Bladder microvascular endothelial cell (primary cell): ENCODE measurements around the gene MTFMT. TPM values are rescaled to one million over a fixed set of nuclear protein-coding genes. Genes with fewer than 3 reads are reported as not detected.

Experiments used
- total RNA-seq: library from RNA; depleted of rRNA; stranded (reverse); fragments of >200 nt; gene quantifications from 2 replicates; pipeline ENCODE4 v1.2.3, GENCODE V29; 2014

MTFMT gene
- total RNA-seq = 8.3 and 10.7 TPM in 2 replicates

DNA sequence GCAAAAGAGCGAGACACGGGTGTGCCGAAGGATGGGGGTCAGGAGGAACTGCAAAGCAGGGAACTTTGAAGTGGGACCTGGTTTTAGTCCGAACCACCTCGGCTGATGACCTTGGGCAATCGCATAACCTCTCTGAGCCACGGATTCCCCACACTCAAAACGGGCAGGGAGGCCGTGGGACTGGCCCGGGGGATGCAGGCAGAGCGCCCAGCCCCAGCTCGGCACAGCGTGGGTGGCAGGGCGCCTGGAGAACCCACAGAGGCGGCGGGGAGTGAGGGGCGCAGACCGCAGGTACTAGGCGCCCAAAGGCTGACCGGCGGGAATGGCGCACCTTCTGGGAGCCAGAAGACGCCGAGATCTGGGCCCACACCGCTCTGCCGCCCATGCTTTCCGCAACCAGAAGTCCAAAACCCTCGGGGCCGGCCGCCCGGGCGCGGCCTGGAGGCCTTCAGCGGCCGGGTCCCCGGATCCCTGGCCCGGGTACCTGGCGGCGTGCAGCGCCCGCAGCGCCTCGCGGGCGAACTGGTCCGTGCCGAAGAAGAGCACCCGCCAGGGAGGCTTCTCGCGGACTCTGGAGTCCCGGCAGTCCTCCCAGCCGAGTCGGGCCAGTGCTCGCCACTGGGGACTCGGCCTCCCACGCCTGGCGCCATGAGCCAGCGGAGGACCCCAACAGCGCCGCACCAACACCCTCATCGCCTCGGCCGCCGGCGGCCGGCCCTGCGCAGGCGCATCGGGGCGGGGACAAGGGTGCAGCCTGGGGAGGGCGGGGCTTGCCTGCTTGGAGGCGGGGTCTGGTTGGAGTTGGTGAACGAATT is at the start of gene MTFMT:
Gene MTFMT (minus strand): TSS at position 719 of the 815 bp plus-strand sequence. CDS start 26 bp downstream, at position 693.

GRCh38 chr15:65076486-65077290 is 47.2 kb upstream of the MTFMT start, which contains the start of gene KBTBD13:
Gene KBTBD13 (plus strand): TSS chr15:65076746. CDS start chr15:65076816, 70 bp downstream.

DNA sequence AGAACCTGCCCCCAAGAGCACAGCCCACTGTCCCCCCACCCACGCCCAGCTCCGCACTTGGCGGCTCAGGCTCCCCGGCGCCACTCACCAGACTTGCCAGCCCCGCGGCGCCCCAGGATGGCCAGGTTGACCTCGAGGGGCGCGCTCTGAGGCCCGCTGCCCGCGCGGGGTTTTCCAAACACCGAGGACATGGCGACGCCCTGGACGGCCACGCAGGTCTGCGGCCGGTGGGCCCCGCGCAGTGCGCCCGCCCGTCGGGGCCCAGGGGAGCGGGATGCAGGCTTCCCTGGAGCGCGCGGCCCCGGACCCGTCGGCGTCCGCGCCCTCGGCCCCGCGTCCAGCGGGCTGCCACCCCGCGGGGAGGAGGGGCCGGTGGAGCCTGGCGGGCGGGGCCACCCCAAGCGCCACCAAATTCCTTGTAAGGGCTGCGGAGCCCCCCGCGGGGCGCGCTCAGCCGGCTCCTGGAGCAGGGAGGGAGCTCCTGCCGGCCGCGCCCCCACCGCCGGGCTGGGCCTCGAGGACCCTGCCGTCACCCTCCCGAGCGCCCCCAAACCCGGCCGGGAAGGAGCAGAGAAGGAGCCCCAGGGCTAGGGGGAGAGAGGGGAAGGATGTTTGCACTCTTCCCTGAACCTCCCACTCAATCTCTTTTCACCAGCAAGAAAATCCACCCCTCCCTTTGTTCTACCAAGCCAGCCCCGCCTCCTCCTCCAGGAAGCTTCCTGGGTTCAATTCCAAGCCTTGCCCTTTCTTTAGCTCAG is 38.4 kb upstream of the MTFMT start, which contains the start of gene RASL12:
Gene RASL12 (minus strand): TSS at position 347 of the 758 bp plus-strand sequence. CDS start 156 bp downstream, at position 191.

GRCh38 chr15:65044724-65045481 is 15.5 kb upstream of the MTFMT start, which contains the start of gene SLC51B:
Gene SLC51B (plus strand): TSS chr15:65045387. CDS start chr15:65050005, 4,618 bp downstream.

DNA sequence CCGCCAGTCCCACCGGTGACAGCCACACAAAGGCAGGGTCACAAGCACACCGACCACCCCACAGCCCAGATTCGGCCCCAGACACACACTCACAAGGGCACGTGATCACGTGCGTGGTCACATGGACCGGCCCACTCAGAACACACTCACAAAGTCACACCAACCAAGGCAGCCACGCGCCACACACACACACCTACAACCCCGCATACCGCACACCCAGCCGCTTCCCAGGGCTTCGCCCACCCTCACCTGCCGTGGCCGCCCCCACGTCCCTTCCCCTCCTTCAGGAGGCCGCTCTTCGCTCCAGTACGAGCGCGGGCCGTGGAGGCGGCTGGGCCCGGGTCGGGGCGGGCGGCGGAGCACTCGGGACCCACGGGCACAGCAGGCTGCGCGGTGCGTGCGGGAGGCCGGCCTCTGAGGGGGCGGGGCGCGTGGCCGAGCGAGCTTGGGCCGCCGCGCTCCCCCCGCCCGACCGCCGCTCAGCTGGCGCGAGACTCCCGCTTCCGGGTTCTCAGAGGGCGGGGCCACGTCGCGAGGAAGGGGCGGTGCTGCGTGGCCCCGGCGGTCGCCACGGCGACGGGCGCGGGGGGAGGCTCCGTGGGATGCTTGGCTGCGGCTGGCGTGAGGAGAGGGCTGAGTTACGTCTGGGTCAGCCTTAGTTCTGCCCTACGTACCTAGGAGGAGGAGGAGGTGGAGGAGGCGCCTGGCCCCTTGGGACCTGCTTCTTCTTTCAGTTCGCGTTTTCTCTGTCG is 39.8 kb downstream of the MTFMT start, which contains the start of gene SPG21:
Gene SPG21 (minus strand): TSS at position 499 of the 752 bp plus-strand sequence. CDS start 6,345 bp downstream, outside the sequence.

Other genes starting within 250 kb of the MTFMT start
- gene PIF1, start 204.0 kb downstream of the MTFMT start, total RNA-seq = 5.9 and 13.4 TPM in 2 replicates
- gene PLEKHO2, start 187.7 kb downstream of the MTFMT start, total RNA-seq = 34.0 and 40.3 TPM in 2 replicates
- 1.8 and 3.9 TPM in 2 replicates for gene ANKDD1A, start 117.7 kb downstream of the MTFMT start, total RNA-seq
- gene SPG21, start 39.7 kb downstream of the MTFMT start, total RNA-seq = 40.8 and 60.5 TPM in 2 replicates
- gene SLC51B, start 15.7 kb upstream of the MTFMT start, total RNA-seq = not detected in 2 replicates
- gene RASL12, start 38.4 kb upstream of the MTFMT start, total RNA-seq = 0.16 TPM in 1 of 2 replicates, not detected in the other
- under 0.01 TPM in 1 of 2 replicates, not detected in the other for gene KBTBD13, start 47.1 kb upstream of the MTFMT start, total RNA-seq
- 0.65 and 3.7 TPM in 2 replicates for gene UBAP1L, start 85.6 kb upstream of the MTFMT start, total RNA-seq
- gene PDCD7, start 104.2 kb upstream of the MTFMT start, total RNA-seq = 8.3 and 14.2 TPM in 2 replicates
- 32.1 and 66.0 TPM in 2 replicates for gene CLPX, start 155.7 kb upstream of the MTFMT start, total RNA-seq
- not detected in 2 replicates for gene CILP, start 181.8 kb upstream of the MTFMT start, total RNA-seq